Uterus (tissue), 4 donors: Measurements from ENCODE around the gene NAV3. TPM values are rescaled to one million over a fixed set of nuclear protein-coding genes. Genes with fewer than 3 reads are reported as not detected.

ENCODE experiments used
- DNase-seq, 2 donors: peaks; one replicate each; pipeline ENCODE4 v3.0.0-alpha.2; 2019 to 2020
- H3K27ac ChIP-seq, 2 donors: fragments of 200-600 bp; sonication (generic); 1 replicate in 1 of 2; 2 replicates in 1 of 2; pipeline ENCODE4 v1.5.1; 2016 to 2018
- H3K27me3 ChIP-seq, 2 donors: fragments of 200-600 bp; sonication (generic); one replicate each; pipeline ENCODE4 v1.5.1; 2018 to 2019; ENCODE audit warnings: control low read depth in 1 of 2
- H3K36me3 ChIP-seq, 2 donors: fragments of 200-600 bp; sonication (generic); one replicate each; pipeline ENCODE4 v1.5.1; 2019; ENCODE audit warnings: control low read depth in 1 of 2
- H3K4me1 ChIP-seq, 2 donors: fragments of 200-600 bp; sonication (generic); one replicate each; pipeline ENCODE4 v1.5.1; 2018 to 2019; ENCODE audit warnings: control low read depth in 1 of 2
- H3K4me3 ChIP-seq, 2 donors: fragments of 200-600 bp; sonication (generic); 1 replicate in 1 of 2; 2 replicates in 1 of 2; pipeline ENCODE4 v1.5.1; 2018 to 2019; ENCODE audit warnings: mild to moderate bottlenecking in 1 of 2
- H3K9me3 ChIP-seq, 2 donors: fragments of 200-600 bp; sonication (generic); one replicate each; pipeline ENCODE4 v1.5.1; 2019; ENCODE audit warnings: control low read depth in 1 of 2
- CTCF ChIP-seq, 4 experiments: fragments of 200-600 bp in 2 of 4; fragments of 450-650 bp in 2 of 4; sonication (generic) in 2 of 4; IDR thresholded peaks; one replicate each; pipeline ENCODE4 v1.5.1; 2016 to 2019; ENCODE audit warnings: antibody characterized with exemption in 4 of 4, mild to moderate bottlenecking in 2 of 4, moderate library complexity in 1 of 4
- POLR2A ChIP-seq, 2 donors: fragments of 450-650 bp; IDR thresholded peaks; one replicate each; pipeline ENCODE4 v1.6.1; 2016; ENCODE audit warnings: antibody characterized with exemption in 2 of 2, mild to moderate bottlenecking in 1 of 2, moderate library complexity in 1 of 2
- intact Hi-C: fragments of 100-400 bp; cut with DNase I; formaldehyde crosslinking; loops from one replicate; pipeline ENCODE4 v1.15.1; 2023; ENCODE audit warnings: low total_unique reads
- total RNA-seq, 4 donors: library from RNA; depleted of rRNA in 3 of 4; stranded (reverse); fragments of >200 nt in 3 of 4; gene quantifications; one replicate each; pipeline versions ENCODE4 v1.1.0 to v1.2.4, GENCODE V29; 2014 to 2023
- donor health status: DM: yes; HTN: yes; CAD: no.

Gene NAV3
- total RNA-seq, 4 donors from 2014 or later: 7.2 to 33.9 (median 13.0) TPM

- Histone ChIP-seq H3K4me3 (no peak overlapping the region), H3K36me3 (no peaks in the 10 kb centered on the region), H3K27ac (peak overlapping the region in 1 of 2 donors; percentile 59), H3K9me3 (no peaks in the 10 kb centered on the region), H3K27me3 (no peaks in the 10 kb centered on the region), H3K4me1 (peaks cover 0 to 3% of the 10 kb centered on the region in 2 donors)
- DNase-seq: no peak
- TF ChIP-seq POLR2A (IDR thresholded peaks at IDR 0.05) (no peak), CTCF (IDR thresholded peaks at IDR 0.05) (no peak)
- intact Hi-C loops: no loop called here
These were observed 207.0 kb downstream of the NAV3 start for GRCh38 chr12:78037707-78038106.

- no peaks in the 10 kb centered on the region for H3K9me3 ChIP-seq
- no peak for DNase-seq
These were observed 207.8 kb downstream of the NAV3 start for GRCh38 chr12:78038541-78038940.

GRCh38 chr12:78038986-78039385 lies 208.3 kb downstream of the NAV3 start:
- Histone ChIP-seq H3K36me3 (no peaks in the 10 kb centered on the region), H3K4me1 (no peaks in the 10 kb centered on the region), H3K27me3 (no peaks in the 10 kb centered on the region), H3K27ac (peak overlapping the region; percentile 21 to 59), H3K4me3 (no peak overlapping the region), H3K9me3 (no peaks in the 10 kb centered on the region)
- intact Hi-C loops: no loop called here
- TF ChIP-seq CTCF (IDR thresholded peaks at IDR 0.05) (no peak), POLR2A (IDR thresholded peaks at IDR 0.05) (no peak)
- no peak for DNase-seq

More at GRCh38 chr12:78038541-78038940, 207.8 kb downstream of the NAV3 start:
- intact Hi-C loops: no loop called here
- H3K27ac ChIP-seq: peak overlapping the region; percentile 21 to 59
- no peaks in the 10 kb centered on the region for H3K36me3 ChIP-seq
- TF ChIP-seq POLR2A (IDR thresholded peaks at IDR 0.05): no peak
- no peak for TF ChIP-seq CTCF (IDR thresholded peaks at IDR 0.05)
- no peak overlapping the region for H3K4me3 ChIP-seq
- peaks cover 0 to 2% of the 10 kb centered on the region in 2 donors for H3K4me1 ChIP-seq
- no peaks in the 10 kb centered on the region for H3K27me3 ChIP-seq

- intact Hi-C loops: no loop called here
These were observed 209.4 kb downstream of the NAV3 start for GRCh38 chr12:78040111-78040510.

GRCh38 chr12:78050790-78051189 lies 220.1 kb downstream of the NAV3 start:
- intact Hi-C loops: no loop called here
- H3K27me3 ChIP-seq: no peaks in the 10 kb centered on the region
- H3K4me1 ChIP-seq: no peaks in the 10 kb centered on the region
- TF ChIP-seq CTCF (IDR thresholded peaks at IDR 0.05): no peak
- no peak for TF ChIP-seq POLR2A (IDR thresholded peaks at IDR 0.05)
- H3K36me3 ChIP-seq: no peaks in the 10 kb centered on the region
- H3K4me3 ChIP-seq: no peak overlapping the region
- no peaks in the 10 kb centered on the region for H3K9me3 ChIP-seq
- DNase-seq: no peak
- no peak overlapping the region for H3K27ac ChIP-seq

More at GRCh38 chr12:78040111-78040510, 209.4 kb downstream of the NAV3 start:
- Histone ChIP-seq H3K36me3 (no peaks in the 10 kb centered on the region), H3K4me1 (no peaks in the 10 kb centered on the region), H3K27me3 (no peaks in the 10 kb centered on the region), H3K4me3 (no peak overlapping the region), H3K9me3 (no peaks in the 10 kb centered on the region), H3K27ac (peak overlapping the region in 1 of 2 donors; percentile 4)
- DNase-seq: no peak
- TF ChIP-seq POLR2A (IDR thresholded peaks at IDR 0.05): no peak
- no peak for TF ChIP-seq CTCF (IDR thresholded peaks at IDR 0.05)
